Cardiac fibroblast (primary cell): Measurements from ENCODE around the gene KRT3.
A peak's percentile ranks its signal among the peaks of the same experiment; 100 is the strongest.

Source experiments
- DNase-seq, 2 donors: peaks; one replicate each; pipeline versions ENCODE4 v3.0.0 to v3.0.0-alpha.2; 2010; ENCODE audit warnings: low read depth in 2 of 2
- H3K4me3 ChIP-seq, 2 donors: replicated peaks in 1 of 2; 1 replicate in 1 of 2; 2 replicates in 1 of 2; pipeline ENCODE4 v1.5.1; 2011; ENCODE audit warnings: low read depth in 2 of 2, low read length in 2 of 2, mild to moderate bottlenecking in 2 of 2, moderate library complexity in 1 of 2
- TF ChIP-seq, protein P1 (sequence below): IDR thresholded peaks from one replicate; pipeline ENCODE4 v1.5.1; 2011; ENCODE audit warnings: low read depth, mild to moderate bottlenecking, low read length, inconsistent platforms

Gene KRT3

DNA sequence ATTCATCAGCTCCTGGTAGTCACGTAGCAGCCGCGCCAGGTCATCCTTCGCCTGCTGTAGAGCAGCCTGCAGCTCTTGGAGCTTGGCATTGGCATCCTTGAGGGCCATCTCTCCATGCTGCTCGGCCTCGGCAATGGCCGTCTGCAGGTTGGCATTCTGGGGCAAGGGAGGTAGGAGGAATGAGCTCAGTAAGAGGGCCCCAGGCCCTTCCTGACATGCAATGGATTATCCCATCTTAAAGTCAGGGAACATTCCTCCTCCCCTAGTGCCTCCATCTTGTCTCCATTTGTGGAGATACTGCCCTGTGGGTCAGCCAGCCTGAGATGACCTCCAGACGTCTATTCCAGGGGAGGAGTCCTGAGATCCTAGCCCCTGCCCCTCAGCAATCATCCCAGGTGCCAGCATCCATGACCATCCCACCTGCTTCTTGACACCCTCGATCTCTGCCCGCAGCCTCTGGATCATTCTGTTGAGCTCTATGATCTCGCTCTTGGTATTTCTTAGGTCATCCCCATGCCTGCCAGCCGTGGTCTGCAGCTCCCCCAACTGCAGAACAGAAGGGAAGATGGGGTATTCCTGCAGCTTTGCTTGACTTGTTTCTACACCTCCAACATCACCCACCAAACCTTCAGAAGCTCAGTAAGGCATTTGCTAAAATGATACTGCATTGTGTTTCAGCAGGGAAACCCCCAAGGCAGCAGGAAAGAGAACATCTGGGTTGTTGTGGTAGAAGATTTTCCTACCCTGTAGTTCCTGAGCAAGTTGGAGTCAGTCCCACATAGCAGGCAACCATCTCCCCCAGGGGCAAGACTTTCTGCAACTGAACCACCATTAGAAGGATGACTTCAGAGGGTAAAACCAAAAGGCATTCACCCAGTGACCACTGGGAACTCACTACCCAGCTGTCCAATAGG is 4.4 kb downstream of the KRT3 start:
- H3K4me3 ChIP-seq, result no peak overlapping the region
- TF ChIP-seq, protein P1, sequence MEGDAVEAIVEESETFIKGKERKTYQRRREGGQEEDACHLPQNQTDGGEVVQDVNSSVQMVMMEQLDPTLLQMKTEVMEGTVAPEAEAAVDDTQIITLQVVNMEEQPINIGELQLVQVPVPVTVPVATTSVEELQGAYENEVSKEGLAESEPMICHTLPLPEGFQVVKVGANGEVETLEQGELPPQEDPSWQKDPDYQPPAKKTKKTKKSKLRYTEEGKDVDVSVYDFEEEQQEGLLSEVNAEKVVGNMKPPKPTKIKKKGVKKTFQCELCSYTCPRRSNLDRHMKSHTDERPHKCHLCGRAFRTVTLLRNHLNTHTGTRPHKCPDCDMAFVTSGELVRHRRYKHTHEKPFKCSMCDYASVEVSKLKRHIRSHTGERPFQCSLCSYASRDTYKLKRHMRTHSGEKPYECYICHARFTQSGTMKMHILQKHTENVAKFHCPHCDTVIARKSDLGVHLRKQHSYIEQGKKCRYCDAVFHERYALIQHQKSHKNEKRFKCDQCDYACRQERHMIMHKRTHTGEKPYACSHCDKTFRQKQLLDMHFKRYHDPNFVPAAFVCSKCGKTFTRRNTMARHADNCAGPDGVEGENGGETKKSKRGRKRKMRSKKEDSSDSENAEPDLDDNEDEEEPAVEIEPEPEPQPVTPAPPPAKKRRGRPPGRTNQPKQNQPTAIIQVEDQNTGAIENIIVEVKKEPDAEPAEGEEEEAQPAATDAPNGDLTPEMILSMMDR, result no peak
- no peak for DNase-seq

DNA sequence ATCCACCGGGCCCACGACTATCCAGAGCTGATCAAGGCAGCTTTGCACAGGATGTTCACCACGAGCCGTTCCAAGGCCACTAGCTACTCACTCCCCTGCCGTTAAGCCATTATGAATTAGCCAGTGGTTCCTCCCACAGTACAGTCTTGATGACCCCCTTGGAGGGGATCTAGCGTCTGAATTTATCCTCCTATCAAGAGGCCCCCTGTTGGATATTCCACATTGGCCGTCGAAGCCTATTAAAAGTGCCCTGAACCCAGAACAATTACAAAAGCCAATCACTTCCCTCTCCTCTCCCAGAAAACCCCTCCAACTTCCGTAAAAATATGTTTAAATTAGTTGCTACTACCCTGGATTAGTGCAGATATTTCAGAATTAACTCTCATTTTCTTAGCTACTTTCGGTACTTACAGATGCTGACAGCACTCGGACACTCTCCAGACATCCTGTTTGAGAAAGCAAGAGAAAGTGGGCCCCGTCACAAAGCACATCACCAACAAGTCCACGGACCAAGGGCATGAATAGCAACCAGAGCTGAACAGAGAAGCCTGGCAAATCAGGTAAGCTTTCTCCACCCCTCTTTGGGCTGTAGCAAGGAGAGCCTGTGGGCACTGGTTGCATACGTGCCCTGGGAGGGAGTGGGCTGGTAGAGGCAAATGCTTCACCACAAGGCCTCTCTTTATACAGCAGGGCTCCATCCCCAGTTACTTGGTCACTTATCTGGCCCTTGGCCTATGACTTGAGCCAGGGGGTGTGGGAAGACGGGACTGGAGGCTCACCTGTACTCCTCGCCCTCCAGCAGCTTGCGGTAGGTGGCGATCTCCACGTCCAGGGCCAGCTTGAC is 5.3 kb downstream of the KRT3 start:
- no peak overlapping the region for H3K4me3 ChIP-seq
- TF ChIP-seq, protein P1, result no peak
- DNase-seq, result peak in 1 of 2 donors; percentile 5

DNA sequence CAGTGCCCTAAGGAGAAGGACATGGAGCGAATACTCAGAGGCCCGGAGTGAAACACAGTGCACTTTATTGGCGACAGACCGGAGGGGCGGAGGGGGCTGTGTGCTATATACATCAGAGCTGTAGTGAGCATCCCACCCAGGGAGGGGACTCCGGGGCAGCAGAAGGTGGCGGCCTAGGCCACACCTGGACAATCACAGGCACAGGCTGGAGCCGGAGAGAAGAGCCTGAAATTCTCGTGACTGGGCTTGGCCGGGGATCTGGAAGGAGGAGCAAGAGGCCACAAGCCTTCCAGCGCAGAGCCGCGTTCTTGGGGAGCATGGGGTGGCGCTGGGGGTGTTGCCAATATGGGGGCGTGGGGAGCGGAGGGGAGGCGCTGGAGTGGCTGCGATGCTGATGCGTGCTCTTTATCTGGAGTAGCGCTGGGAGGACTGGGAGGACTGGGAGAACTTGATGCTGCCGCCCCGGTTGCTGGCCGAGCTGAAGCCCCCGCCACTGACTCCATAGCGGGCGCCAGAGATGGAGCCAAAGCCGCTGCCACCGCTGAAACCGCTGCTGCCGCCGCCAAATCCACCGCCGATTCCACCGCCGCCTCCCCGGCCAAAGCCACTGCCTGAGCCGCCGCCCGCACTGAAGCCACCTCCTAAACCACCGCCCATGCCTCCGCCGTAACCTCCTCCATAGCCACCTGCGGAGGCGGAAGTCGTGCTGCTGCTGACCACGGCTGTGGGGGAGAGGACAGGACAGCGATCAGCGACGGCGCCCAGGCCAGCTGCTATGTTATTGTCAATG is 6.1 kb downstream of the KRT3 start:
- no peak for DNase-seq
- TF ChIP-seq, protein P1, result no peak
- H3K4me3 ChIP-seq, result no peak overlapping the region

DNA sequence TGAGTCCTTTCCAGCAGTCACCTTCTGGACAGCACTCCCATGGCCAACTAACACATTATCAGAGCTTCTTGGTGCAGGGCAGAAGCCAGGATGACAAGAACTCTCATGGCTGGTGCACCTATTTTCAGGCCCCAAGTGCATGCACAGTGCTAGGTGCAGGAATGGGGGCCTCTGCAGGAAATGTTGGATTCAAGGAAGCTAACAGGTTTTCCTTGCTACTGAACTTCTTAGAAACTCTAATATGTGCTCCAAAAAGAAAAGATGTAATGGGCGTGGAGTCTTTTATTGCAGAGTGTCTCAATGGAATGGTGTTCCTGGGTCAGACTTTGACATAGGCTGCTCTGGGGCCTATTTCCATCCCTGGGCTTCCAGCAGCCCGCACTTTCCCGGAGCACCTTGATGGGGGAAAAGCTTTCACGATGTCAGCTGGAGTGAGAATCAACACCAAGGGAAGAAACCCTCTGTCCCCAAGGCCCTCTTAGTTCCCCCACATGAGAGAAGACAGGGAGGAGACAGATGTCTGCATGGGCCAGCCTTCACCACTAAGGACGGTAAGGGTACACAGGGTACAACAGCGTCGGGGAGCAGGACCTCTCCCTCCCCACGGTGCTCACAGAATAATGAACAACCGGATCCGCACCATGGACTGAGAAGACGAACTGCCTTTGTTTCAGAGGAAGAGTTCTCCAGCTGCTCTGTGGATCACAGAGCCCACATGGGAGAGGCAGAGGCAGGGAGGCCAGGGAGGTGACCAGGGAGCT is 6.9 kb downstream of the KRT3 start:
- no peak for DNase-seq
- H3K4me3 ChIP-seq, result no peak overlapping the region
- TF ChIP-seq, protein P1, result no peak

DNA sequence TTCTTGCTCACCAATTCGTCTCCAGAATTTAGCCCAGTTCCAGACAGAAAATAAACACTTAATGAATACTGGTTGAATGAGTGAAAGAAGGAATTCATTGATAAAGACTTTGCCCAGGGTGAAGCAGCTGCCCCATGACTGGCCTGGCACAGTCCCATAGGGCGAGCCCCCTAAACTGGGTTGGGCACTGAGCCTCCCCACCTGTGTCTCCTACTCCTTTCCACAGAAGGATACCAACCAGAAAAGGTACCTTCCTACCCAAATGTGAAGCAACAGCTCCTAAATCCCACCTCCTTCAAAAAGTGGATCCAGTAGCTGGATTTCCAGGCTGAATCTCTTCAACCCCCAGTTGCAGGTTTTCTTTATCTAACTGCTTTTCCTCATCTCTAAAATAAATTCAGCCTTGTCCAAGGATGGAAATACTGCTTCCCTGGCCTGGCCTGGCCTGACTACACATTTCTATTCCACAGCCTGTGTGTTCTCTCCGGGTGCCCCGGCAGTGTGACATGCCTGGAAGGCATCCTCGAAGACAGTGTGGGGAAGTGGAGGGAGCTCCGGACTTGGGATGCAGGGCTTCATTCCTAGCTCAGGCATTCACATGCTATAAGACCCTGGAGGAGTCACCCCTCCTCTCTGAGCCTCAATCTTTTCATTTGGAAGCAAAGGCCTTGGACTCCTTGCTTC is 7.6 kb downstream of the KRT3 start:
- DNase-seq, result no peak
- no peak overlapping the region for H3K4me3 ChIP-seq
- TF ChIP-seq, protein P1, result no peak
